Measurements from ENCODE around the gene PML.
A peak's percentile ranks its signal among the peaks of the same experiment; 100 is the strongest.
"Not testable (repeated sequence)": the region's sequence is repeated elsewhere in the genome, so short reads cannot be mapped to it uniquely, and the experiment has no call there.

PML gene

GRCh38 chr15:73957785-73958184 is 36.7 kb upstream of the PML start:
- no peak for DNase-seq

- DNase-seq: no peak
These were observed 35.4 kb upstream of the PML start for GRCh38 chr15:73959012-73959581.

- DNase-seq: no peak
These were observed 34.7 kb upstream of the PML start for GRCh38 chr15:73959801-73960200.

GRCh38 chr15:73960472-73961070 is 33.9 kb upstream of the PML start:
- DNase-seq: not testable (repeated sequence)

GRCh38 chr15:73962433-73962832 is 32.1 kb upstream of the PML start:
- no peak for DNase-seq

- DNase-seq: peak; percentile 29
These were observed 29.8 kb upstream of the PML start for GRCh38 chr15:73964736-73965093.

GRCh38 chr15:73965094-73965757 is 29.3 kb upstream of the PML start:
- DNase-seq: no peak

- no peak for DNase-seq
These were observed 28.8 kb upstream of the PML start for GRCh38 chr15:73965758-73966113.

- no peak for DNase-seq
These were observed 26.1 kb upstream of the PML start for GRCh38 chr15:73968461-73968860.

GRCh38 chr15:73969151-73969759 is 25.3 kb upstream of the PML start:
- DNase-seq: no peak

GRCh38 chr15:73972984-73973682 is 21.4 kb upstream of the PML start:
- DNase-seq: peak; percentile 58

GRCh38 chr15:73973683-73974200 is 20.8 kb upstream of the PML start:
- DNase-seq: not testable (repeated sequence)

- DNase-seq: not testable (repeated sequence)
These were observed 18.9 kb upstream of the PML start for GRCh38 chr15:73975440-73976125.

- no peak for DNase-seq
These were observed 15.6 kb upstream of the PML start for GRCh38 chr15:73978896-73979295.

- no peak for DNase-seq
These were observed 14.9 kb upstream of the PML start for GRCh38 chr15:73979636-73980035.

- no peak for DNase-seq
These were observed 12.7 kb upstream of the PML start for GRCh38 chr15:73981761-73982221.

GRCh38 chr15:73982222-73982962 is 12.1 kb upstream of the PML start:
- DNase-seq: no peak

GRCh38 chr15:73983211-73983727 is 11.2 kb upstream of the PML start:
- DNase-seq: no peak

- no peak for DNase-seq
These were observed 10.7 kb upstream of the PML start for GRCh38 chr15:73983773-73984172.

GRCh38 chr15:73984208-73984979 is 10.1 kb upstream of the PML start:
- DNase-seq: no peak

All from NCI-H1105 treated with DMSO at 0.1 percent for 48 hours (cell line).